Upper lobe of left lung (tissue), 4 donors: ENCODE data around the gene PIWIL4.

Source experiments
- EP300 ChIP-seq, 4 donors: sonication (generic); formaldehyde crosslinking; IDR thresholded peaks; one replicate each; pipeline ENCODE4 v1.5.1; 2017; ENCODE audit warnings: antibody characterized with exemption in 4 of 4, control low read depth in 2 of 4
- POLR2A ChIP-seq, 4 donors: fragments of 450-650 bp; IDR thresholded peaks; one replicate each; pipeline ENCODE4 v1.5.1; 2016 to 2017; ENCODE audit warnings: antibody characterized with exemption in 4 of 4, mild to moderate bottlenecking in 2 of 4
- TF ChIP-seq, protein P1 (sequence below), 6 experiments: fragments of 450-650 bp in 4 of 6; fragments of 200-600 bp in 2 of 6; sonication (generic) in 2 of 6; IDR thresholded peaks; one replicate each; pipeline ENCODE4 v1.5.1; 2016 to 2019; ENCODE audit warnings: antibody characterized with exemption in 6 of 6

DNA sequence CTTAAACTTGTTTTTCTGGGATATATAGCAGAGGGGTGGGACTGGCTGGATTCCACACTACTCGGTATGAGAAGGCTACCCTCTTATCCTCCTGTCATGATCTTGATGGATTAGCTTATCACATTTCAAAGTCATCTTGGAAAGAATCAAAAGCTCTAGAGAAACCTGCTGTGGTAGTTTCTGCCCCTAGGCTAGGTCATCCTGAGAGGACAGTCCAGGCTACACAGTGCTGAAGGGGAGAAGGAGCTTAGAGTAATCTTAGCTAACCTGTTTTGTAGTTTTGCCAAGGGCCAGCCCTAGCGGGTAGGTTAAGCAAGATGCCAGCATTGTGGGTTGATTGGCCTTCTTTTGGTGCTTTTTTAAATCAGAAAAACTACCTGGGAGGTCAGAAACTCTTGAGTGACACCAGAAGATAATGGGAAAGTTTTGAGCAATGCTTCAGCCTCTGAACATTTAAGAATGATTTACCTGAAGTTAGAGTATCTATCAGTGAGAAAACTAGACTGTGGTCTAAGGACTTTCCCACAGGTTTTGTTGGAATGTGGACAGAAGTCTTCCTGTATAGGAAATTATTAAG lies 21.3 kb downstream of the PIWIL4 start:
- no peak for TF ChIP-seq EP300 (IDR thresholded peaks at IDR 0.05)
- TF ChIP-seq, protein P1, sequence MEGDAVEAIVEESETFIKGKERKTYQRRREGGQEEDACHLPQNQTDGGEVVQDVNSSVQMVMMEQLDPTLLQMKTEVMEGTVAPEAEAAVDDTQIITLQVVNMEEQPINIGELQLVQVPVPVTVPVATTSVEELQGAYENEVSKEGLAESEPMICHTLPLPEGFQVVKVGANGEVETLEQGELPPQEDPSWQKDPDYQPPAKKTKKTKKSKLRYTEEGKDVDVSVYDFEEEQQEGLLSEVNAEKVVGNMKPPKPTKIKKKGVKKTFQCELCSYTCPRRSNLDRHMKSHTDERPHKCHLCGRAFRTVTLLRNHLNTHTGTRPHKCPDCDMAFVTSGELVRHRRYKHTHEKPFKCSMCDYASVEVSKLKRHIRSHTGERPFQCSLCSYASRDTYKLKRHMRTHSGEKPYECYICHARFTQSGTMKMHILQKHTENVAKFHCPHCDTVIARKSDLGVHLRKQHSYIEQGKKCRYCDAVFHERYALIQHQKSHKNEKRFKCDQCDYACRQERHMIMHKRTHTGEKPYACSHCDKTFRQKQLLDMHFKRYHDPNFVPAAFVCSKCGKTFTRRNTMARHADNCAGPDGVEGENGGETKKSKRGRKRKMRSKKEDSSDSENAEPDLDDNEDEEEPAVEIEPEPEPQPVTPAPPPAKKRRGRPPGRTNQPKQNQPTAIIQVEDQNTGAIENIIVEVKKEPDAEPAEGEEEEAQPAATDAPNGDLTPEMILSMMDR (IDR thresholded peaks at IDR 0.05) = no peak
- TF ChIP-seq POLR2A (IDR thresholded peaks at IDR 0.05) = no peak
